ENCODE measurements around the gene C3orf52.

GRCh38 chr3:112132088-112132487, 45.9 kb downstream of the C3orf52 start:
- TF ChIP-seq, protein P1, sequence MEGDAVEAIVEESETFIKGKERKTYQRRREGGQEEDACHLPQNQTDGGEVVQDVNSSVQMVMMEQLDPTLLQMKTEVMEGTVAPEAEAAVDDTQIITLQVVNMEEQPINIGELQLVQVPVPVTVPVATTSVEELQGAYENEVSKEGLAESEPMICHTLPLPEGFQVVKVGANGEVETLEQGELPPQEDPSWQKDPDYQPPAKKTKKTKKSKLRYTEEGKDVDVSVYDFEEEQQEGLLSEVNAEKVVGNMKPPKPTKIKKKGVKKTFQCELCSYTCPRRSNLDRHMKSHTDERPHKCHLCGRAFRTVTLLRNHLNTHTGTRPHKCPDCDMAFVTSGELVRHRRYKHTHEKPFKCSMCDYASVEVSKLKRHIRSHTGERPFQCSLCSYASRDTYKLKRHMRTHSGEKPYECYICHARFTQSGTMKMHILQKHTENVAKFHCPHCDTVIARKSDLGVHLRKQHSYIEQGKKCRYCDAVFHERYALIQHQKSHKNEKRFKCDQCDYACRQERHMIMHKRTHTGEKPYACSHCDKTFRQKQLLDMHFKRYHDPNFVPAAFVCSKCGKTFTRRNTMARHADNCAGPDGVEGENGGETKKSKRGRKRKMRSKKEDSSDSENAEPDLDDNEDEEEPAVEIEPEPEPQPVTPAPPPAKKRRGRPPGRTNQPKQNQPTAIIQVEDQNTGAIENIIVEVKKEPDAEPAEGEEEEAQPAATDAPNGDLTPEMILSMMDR (conservative IDR thresholded peaks at IDR 0.05 in 1 of 2, IDR thresholded peaks at IDR 0.05 in 1 of 2; ENCODE audit: extremely low read depth in 1 of 2, insufficient read depth in 1 of 2, low read depth in 1 of 2, low read length in 2 of 2) = no peak
- no peak for TF ChIP-seq EZH2 (IDR thresholded peaks at IDR 0.05; ENCODE audit: borderline replicate concordance, low read length)
